GM12874 (cell line): ENCODE results near the gene CD244.

ENCODE experiments used
- CTCF ChIP-seq: IDR thresholded peaks from 2 replicates; pipeline ENCODE4 v1.5.1; 2011; ENCODE audit warnings: low read depth, mild to moderate bottlenecking, control low read depth, low read length, moderate library complexity; ENCODE audit not compliant: insufficient read depth

Gene CD244

DNA sequence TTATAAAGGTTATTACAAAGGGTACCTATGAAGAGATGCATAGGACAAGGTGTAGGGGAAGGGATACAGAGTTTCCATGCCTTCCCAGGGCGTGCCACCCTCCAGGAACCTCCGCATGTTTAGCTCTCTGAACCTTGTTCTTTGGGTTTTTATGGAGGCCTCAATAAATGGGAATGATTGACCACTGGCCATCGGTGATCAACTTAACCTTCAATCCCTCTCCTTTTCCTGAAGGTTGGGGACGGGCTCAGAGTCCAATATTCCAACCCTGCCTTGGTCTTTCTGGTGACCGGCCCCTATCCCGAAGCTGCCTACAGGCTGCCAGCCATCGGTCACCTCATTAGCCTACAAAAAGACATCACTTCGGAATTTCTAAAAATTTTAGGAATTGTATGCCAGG lies 11.7 kb downstream of the CD244 start:
- no peak for TF ChIP-seq CTCF

GRCh38 chr1:160850541-160850940 lies 12.1 kb downstream of the CD244 start:
- TF ChIP-seq CTCF, result no peak

DNA sequence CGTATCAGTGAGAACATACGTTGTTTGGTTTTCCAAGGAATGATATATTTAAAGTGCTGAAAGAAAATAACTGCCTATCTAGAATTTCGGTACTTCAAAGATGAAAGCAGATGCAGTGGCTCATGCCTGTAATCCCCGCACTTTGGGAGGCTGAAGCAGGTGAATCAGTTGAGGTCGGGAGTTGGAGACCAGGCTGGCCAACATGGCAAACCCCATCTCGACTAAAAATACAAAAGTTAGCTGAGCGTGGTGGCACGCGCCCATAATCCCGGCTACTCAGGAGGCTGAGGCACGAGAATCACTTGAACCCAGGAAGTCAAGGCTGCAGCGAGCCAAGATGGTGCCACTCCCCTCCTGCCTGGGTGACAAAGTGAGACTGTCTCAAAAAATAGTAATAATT lies 16.4 kb downstream of the CD244 start:
- TF ChIP-seq CTCF, result no peak

DNA sequence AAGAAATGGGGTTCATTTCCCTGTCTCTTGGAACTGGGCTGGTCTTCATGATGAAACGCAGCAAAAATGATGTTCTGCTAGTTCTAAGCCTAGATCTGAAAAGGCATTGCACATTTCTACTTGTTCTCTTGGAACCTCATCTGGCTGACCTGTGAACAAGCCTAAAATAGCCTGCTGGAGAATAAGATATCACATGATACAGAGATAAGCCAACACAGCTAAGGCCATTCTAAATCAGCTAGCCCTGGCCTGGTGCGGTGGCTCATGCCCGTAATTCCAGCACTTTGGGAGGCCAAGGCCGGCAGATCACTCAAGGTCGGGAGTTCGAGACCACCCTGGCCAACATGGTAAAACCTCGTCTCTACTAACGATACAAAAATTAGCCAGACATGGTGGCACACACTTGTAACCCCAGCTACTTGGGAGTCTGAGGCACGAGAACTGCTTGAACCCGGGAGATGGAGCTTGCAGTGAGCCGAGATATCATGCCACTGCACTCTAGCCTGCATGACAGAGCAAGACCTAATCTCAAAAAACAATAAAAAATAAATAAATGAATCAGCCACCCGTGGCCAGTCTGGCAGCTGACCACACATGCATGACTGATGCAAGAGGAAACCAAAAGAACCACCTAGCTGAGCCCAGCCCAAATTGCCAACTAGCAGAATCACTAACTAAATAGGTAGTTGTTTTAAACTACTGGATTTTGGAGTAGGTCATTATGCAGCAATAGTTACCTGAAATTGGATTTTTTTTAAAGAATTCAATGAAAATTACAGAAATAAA lies 18.0 kb downstream of the CD244 start:
- TF ChIP-seq CTCF, result no peak

DNA sequence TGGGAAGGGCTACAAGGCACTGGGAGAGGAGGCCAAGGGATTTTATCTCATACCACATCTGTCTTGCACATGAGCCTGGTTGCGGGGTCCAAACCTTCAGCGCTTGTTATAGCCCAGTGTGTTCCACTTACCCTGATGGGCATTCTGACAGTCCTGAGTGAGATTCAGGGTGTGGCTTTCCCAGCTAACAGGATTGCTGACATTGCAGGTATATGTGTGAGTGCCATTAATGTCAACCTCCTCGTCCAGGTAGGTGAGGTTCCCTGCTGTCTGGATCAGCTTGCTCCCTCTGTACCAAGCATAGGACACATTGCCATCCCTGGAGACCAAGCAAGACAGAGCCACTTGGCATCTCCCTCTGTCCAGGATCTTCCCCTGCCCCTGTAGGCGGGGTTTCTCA lies 21.6 kb downstream of the CD244 start:
- TF ChIP-seq CTCF, result no peak

DNA sequence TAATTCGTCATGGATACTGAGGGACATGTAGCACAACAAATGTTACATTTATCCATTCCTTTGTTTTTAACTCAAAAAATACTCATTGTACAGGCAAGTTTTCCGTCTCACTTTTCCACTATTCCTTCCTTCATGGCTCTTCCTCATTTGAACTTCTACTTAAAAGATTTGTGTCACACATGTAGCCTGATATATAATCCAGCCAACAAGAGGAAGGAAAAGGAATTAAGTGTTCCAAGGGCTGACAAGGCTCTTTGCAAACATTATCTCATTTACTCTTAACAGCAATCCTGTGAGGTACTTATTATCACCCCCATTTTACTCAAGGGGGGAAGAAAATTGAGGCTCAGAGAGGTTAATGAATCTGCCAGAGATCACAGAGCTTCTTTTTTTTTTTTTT lies 22.9 kb downstream of the CD244 start:
- no peak for TF ChIP-seq CTCF

DNA sequence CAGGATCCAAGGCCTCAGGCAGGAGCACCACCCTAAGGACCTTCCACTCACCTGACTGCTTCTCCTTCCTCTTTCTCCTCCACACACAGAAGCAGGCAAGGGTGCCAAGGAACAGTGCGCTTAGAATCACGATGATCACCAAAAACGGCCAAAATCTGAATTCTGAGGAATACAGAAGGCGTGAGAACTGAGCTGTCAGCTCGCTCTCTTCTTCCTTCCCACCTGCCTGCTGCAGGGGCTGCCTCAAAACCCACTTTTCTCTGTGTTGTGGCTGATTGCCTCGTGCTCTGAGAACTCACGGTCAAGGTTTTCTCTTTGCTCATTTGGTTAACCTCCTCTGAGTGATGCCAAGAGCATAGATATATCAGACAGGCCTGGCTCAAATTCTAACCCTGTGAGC lies 23.8 kb downstream of the CD244 start:
- TF ChIP-seq CTCF, result no peak
